GM12872 (cell line): ENCODE measurements around the gene CFAP69.

Experiments
- CTCF ChIP-seq: IDR thresholded peaks from 3 replicates; pipeline ENCODE4 v1.5.1; 2011; ENCODE audit warnings: low read depth, mild to moderate bottlenecking, low read length, moderate library complexity; ENCODE audit not compliant: insufficient read depth

CFAP69 gene

GRCh38 chr7:90224195-90224594 lies 20.8 kb upstream of the CFAP69 start:
- no peak for TF ChIP-seq CTCF

- TF ChIP-seq CTCF, result no peak
Measured at GRCh38 chr7:90225181-90225580, 19.8 kb upstream of the CFAP69 start.

- no peak for TF ChIP-seq CTCF
Measured at GRCh38 chr7:90225601-90226000, 19.4 kb upstream of the CFAP69 start.

GRCh38 chr7:90227259-90227658 lies 17.7 kb upstream of the CFAP69 start:
- no peak for TF ChIP-seq CTCF

- TF ChIP-seq CTCF, result no peak
Measured at GRCh38 chr7:90229682-90230081, 15.3 kb upstream of the CFAP69 start.

- no peak for TF ChIP-seq CTCF
Measured at GRCh38 chr7:90230834-90231233, 14.1 kb upstream of the CFAP69 start.

- no peak for TF ChIP-seq CTCF
Measured at GRCh38 chr7:90231304-90231703, 13.7 kb upstream of the CFAP69 start.

GRCh38 chr7:90232430-90232829 lies 12.5 kb upstream of the CFAP69 start:
- TF ChIP-seq CTCF, result no peak
